ENCODE results near the gene ADAMTS17. TPM values are rescaled to one million over a fixed set of nuclear protein-coding genes. Genes with fewer than 3 reads are reported as not detected.

Gene ADAMTS17
- polyA plus RNA-seq, 2 of the 4 experiments (the other 2 are of a cell fraction), result 0.05 TPM; not detected in 1

DNA sequence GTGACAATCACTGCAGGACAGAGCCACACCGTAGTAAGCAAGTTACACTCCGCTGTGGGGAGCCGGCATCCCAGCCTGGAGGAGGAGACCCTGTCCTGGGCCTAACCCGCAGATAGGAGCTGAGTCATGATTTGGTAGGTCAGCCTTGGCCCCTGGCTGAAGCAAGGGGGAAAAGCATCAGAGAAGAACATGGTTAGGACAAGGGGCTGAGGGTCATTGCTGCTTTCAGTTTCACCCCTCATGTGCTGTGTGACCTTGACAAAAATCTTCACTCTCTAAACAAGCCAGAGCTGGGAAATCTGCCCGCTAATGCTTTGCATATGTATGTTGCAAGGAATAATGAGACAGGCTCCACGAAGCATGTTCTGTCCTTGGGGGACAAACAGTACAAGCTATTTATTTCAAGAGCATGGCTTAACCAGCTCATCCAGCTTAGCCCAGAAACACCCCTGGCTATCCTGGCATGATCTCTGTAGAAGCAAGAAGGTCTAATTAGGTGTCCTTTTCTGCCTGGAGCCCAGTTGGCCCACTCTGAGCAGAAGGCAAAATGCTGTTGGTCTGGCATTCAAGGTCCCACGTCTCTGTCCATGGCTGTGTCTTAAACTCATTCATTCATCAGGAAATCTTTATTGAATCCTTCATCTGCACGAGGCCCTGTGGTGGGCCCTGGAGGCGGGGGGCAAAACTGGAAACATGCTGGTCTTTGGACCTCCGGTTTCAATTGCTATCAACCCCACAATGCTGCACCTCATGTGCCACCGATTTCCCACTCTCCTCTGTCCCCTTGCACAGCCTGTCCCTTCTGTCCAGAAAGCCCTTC, 387.2 kb downstream of the ADAMTS17 start:
- no peak for ATAC-seq
- Histone ChIP-seq H3K4me3 (no peak overlapping the region), H3K9me3 (0 out of 3 replicates have a peak, but pooled peaks cover 3% of the 10 kb centered on the region), H3K4me2 (no peak overlapping the region), H3K4me1 (no peaks in the 10 kb centered on the region), H3K27ac (no peak overlapping the region)
- POLR2A ChIA-PET, result no interaction called here
- TF ChIP-seq MAZ (IDR thresholded peaks at IDR 0.05; ENCODE audit: borderline replicate concordance, low read depth, low read length) (no peak), ZFP36 (IDR thresholded peaks at IDR 0.05; ENCODE audit: borderline replicate concordance, partially characterized antibody) (no peak), FOSL2 (IDR thresholded peaks at IDR 0.05) (no peak), FOSL2 (CRISPR knock-in tag; IDR thresholded peaks at IDR 0.05) (no peak), POLR2AphosphoS2 (conservative IDR thresholded peaks at IDR 0.05; ENCODE audit: low read length) (no peak), CEBPB (IDR thresholded peaks at IDR 0.05) (no peak)
- TF ChIP-seq, protein P1, sequence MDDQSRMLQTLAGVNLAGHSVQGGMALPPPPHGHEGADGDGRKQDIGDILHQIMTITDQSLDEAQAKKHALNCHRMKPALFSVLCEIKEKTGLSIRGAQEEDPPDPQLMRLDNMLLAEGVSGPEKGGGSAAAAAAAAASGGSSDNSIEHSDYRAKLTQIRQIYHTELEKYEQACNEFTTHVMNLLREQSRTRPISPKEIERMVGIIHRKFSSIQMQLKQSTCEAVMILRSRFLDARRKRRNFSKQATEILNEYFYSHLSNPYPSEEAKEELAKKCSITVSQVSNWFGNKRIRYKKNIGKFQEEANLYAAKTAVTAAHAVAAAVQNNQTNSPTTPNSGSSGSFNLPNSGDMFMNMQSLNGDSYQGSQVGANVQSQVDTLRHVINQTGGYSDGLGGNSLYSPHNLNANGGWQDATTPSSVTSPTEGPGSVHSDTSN (IDR thresholded peaks at IDR 0.05), result no peak
- whole genome bisulfite sequencing (ENCODE audit: missing lambda C conversion rate), result 37% methylated on average over 11 of the region's 11 CpGs
- DNase-seq (ENCODE audit: low read depth in 1 of 2, low spot score in 1 of 2), result no peak
- FAIRE-seq, result no peak
- CTCF ChIA-PET, result no interaction called here

DNA sequence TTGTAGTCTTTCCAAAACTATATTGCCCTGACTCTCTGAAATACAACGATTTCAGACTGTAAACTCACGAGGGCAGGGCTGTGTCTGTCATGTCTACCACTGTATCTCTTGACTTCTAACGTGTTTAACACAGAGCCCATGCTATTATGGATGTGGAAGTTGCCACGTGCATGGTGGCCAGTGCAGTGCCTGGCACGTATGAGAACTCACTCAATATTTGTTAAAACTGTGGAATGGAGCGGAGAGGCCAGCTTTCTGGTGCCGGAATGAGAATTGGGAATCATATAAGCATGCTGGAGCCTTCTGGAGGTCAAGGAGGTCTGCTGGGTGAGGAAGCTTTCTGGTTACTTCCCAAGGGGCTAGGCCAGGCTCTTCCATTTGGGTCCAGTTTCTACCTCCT, 387.9 kb downstream of the ADAMTS17 start:
- 22% methylated on average over 7 of the region's 7 CpGs for WGBS (ENCODE audit: missing lambda C conversion rate)
- POLR2A ChIA-PET, result no interaction called here
- Histone ChIP-seq H3K27ac (no peak overlapping the region), H3K4me3 (no peak overlapping the region), H3K9me3 (0 out of 3 replicates have a peak, but pooled peaks cover 3% of the 10 kb centered on the region), H3K4me1 (no peaks in the 10 kb centered on the region), H3K4me2 (no peak overlapping the region)
- no peak for DNase-seq (ENCODE audit: low read depth in 1 of 2, low spot score in 1 of 2)
- no peak for FAIRE-seq
- ATAC-seq, result no peak
- TF ChIP-seq NFE2L2 (conservative IDR thresholded peaks at IDR 0.05; ENCODE audit: low read length) (no peak), FOXS1 (CRISPR knock-in tag; IDR thresholded peaks at IDR 0.05) (no peak), BHLHE40 (IDR thresholded peaks at IDR 0.05; ENCODE audit: low read depth, low read length) (no peak), ZNF302 (CRISPR knock-in tag; IDR thresholded peaks at IDR 0.05) (no peak)
- CTCF ChIA-PET, result interaction anchor here (1.2 kb wide), 1 partner anchor 8 kb away, joined by 3 read pairs; no protein-coding TSS in a partner anchor

- no peaks in the 10 kb centered on the region for H3K4me1 ChIP-seq
Observed at GRCh38 chr15:99951511-99951910, 390.3 kb downstream of the ADAMTS17 start.

More at GRCh38 chr15:99951511-99951910, 390.3 kb downstream of the ADAMTS17 start:
- no peak overlapping the region for H3K4me3 ChIP-seq
- FAIRE-seq, result no peak
- H3K9me3 ChIP-seq, result peaks cover 9% of the 10 kb centered on the region; the same call in 1 of the 3 replicates
- TF ChIP-seq NPAS2 (CRISPR knock-in tag; IDR thresholded peaks at IDR 0.05; ENCODE audit: borderline replicate concordance) (no peak), SREBF2 (IDR thresholded peaks at IDR 0.05) (no peak), CHD2 (IDR thresholded peaks at IDR 0.05; ENCODE audit: low read length, partially characterized antibody) (no peak), E2F6 (IDR thresholded peaks at IDR 0.05; ENCODE audit: borderline replicate concordance, low read depth) (no peak), KDM1A (IDR thresholded peaks at IDR 0.05; ENCODE audit: low read depth) (no peak), ELK1 (IDR thresholded peaks at IDR 0.05; ENCODE audit: low read depth, low read length) (no peak), ZFP36 (IDR thresholded peaks at IDR 0.05; ENCODE audit: borderline replicate concordance, partially characterized antibody) (no peak), ZSCAN20 (CRISPR knock-in tag; IDR thresholded peaks at IDR 0.05) (no peak), FOSL2 (IDR thresholded peaks at IDR 0.05) (no peak), FOSL2 (CRISPR knock-in tag; IDR thresholded peaks at IDR 0.05) (no peak), MYC (IDR thresholded peaks at IDR 0.05; ENCODE audit: borderline replicate concordance, low read length) (no peak), CBX2 (IDR thresholded peaks at IDR 0.05; ENCODE audit: borderline replicate concordance, low read depth) (no peak), HEYL (CRISPR knock-in tag; IDR thresholded peaks at IDR 0.05) (no peak), JUN (IDR thresholded peaks at IDR 0.05) (no peak), HOXA7 (CRISPR knock-in tag; IDR thresholded peaks at IDR 0.05) (no peak)
- DNase-seq (ENCODE audit: low read depth in 1 of 2, low spot score in 1 of 2), result no peak
- no peak overlapping the region for H3K27ac ChIP-seq
- 37% methylated on average over 5 of the region's 5 CpGs for WGBS (ENCODE audit: missing lambda C conversion rate)
- ChIA-PET CTCF (no interaction called here), POLR2A (no interaction called here)
- no peak for ATAC-seq
- H3K4me2 ChIP-seq, result no peak overlapping the region

Measured in A549 (cell line).